Measurements from ENCODE around the gene RASSF3. TPM values are rescaled to one million over a fixed set of nuclear protein-coding genes. Genes with fewer than 3 reads are reported as not detected.

Gene RASSF3
- total and polyA plus RNA-seq, 12 donors = 21.7 to 75.8 (median 39.5) TPM

DNA sequence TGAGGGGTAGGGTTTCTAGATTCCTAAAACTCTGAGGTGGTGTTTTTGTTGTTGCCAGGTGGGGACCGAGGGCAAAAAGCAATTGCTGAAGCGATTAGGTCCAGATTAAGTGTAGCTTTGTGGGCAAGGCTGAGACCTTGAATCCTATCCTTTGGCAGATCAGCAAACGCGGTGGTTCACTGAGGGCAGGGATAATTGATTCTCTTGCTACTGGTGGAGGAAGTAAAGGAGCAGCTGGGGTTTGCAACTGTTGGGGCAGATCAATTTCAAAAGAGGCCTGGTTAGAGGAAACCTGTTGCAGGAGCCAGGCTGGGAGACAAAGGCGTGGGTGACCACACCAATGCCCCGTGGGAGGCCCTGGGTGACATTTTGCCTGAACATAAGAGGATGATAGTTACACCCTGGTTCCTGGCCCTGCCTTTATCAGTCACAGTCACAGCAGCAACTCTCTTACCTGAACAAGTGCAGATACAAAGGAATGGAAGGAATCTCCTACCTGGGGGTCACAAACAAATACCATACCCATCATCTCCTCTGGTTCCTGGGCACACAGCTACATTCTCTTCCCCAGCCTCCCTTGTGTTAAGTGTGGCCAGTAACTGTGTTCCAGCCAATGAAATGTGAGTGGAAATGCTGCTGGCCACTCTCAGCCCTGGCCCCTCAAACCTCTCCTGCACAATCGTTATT, 43.3 kb upstream of the RASSF3 start:
- 50 to 60% (median 53%) methylated on average over 7 of the region's 7 CpGs for WGBS, 4 donors
- Histone ChIP-seq H3K4me1 (replicated peaks in 1 of 2) (peaks cover 5 to 10% of the 10 kb centered on the region in 2 donors), H3K4me3 (no peak overlapping the region), H3K9me3 (replicated peaks in 1 of 3) (no peaks in the 10 kb centered on the region), H3K27ac (peak overlapping the region in 1 of 5 donors; percentile 36), H3K36me3 (replicated peaks in 1 of 2) (no peaks in the 10 kb centered on the region), H3K27me3 (no peaks in the 10 kb centered on the region)
- intact Hi-C loops (cut with DNase I) = no loop called here
- TF ChIP-seq POLR2A (IDR thresholded peaks at IDR 0.05) = no peak
- TF ChIP-seq, protein P1, sequence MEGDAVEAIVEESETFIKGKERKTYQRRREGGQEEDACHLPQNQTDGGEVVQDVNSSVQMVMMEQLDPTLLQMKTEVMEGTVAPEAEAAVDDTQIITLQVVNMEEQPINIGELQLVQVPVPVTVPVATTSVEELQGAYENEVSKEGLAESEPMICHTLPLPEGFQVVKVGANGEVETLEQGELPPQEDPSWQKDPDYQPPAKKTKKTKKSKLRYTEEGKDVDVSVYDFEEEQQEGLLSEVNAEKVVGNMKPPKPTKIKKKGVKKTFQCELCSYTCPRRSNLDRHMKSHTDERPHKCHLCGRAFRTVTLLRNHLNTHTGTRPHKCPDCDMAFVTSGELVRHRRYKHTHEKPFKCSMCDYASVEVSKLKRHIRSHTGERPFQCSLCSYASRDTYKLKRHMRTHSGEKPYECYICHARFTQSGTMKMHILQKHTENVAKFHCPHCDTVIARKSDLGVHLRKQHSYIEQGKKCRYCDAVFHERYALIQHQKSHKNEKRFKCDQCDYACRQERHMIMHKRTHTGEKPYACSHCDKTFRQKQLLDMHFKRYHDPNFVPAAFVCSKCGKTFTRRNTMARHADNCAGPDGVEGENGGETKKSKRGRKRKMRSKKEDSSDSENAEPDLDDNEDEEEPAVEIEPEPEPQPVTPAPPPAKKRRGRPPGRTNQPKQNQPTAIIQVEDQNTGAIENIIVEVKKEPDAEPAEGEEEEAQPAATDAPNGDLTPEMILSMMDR (IDR thresholded peaks at IDR 0.05) = no peak
- DNase-seq = peak in 4 of 7 donors; percentile 19 to 41 (median 28)

DNA sequence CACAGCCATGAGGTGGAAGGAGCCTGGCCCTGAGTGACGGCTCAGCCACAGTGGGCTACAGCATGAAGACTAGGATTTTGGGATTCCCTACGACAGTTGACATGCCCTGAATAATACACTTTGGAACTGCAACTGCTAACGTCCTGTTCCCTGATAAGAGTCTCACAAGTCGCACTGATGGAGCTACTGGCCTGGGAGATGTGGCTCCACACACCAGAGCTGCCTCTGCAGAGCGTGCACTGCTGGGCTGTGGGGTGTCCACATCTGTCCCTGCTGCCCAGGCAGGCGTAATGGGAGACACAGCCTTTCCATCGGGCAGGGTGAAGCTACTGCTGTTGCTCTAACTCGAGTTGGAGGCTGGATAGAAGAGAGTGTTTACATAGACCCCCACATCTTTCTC, 42.7 kb upstream of the RASSF3 start:
- Histone ChIP-seq H3K27ac (peak overlapping the region in 1 of 5 donors; percentile 36), H3K27me3 (no peaks in the 10 kb centered on the region), H3K9me3 (replicated peaks in 1 of 3) (no peaks in the 10 kb centered on the region), H3K4me1 (replicated peaks in 1 of 2) (peaks cover 5 to 10% of the 10 kb centered on the region in 2 donors), H3K4me3 (no peak overlapping the region), H3K36me3 (replicated peaks in 1 of 2) (no peaks in the 10 kb centered on the region)
- TF ChIP-seq, protein P1 (IDR thresholded peaks at IDR 0.05) = no peak
- TF ChIP-seq POLR2A (IDR thresholded peaks at IDR 0.05) = no peak
- 79 to 95% (median 88%) methylated on average over 4 to 8 of the region's 8 CpGs for WGBS, 4 donors
- intact Hi-C loops (cut with DNase I) = no loop called here
- DNase-seq = no peak

DNA sequence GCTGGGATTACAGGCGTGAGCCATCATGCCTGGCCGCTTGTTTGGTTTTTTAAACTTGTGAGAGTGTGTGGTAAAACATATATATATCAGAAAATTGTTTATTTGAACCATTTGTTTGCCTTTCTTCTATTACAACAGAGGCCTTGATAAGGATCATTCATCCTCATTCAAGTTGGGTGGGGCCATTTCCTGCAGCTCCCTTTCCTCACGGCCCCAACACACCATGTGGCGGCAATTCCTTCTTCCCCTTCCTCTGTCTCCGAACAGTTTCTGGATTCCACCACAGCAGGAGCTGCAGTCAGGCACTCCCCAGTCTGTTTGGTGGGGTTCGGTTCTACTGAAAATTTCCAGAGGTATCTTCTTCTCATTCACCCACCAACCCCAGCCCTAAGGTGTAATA, 42.0 kb upstream of the RASSF3 start:
- intact Hi-C loops (cut with DNase I) = no loop called here
- H3K27ac ChIP-seq = no peak overlapping the region
- no peak for TF ChIP-seq POLR2A (IDR thresholded peaks at IDR 0.05)
- TF ChIP-seq, protein P1 (IDR thresholded peaks at IDR 0.05) = no peak
- no peaks in the 10 kb centered on the region for H3K27me3 ChIP-seq
- H3K36me3 ChIP-seq (replicated peaks in 1 of 2) = no peaks in the 10 kb centered on the region
- no peak for DNase-seq
- no peaks in the 10 kb centered on the region for H3K9me3 ChIP-seq (replicated peaks in 1 of 3)
- 76 to 86% (median 81%) methylated on average over 6 of the region's 6 CpGs for WGBS, 4 donors
- no peak overlapping the region for H3K4me3 ChIP-seq
- peaks cover 5 to 10% of the 10 kb centered on the region in 2 donors for H3K4me1 ChIP-seq (replicated peaks in 1 of 2)

DNA sequence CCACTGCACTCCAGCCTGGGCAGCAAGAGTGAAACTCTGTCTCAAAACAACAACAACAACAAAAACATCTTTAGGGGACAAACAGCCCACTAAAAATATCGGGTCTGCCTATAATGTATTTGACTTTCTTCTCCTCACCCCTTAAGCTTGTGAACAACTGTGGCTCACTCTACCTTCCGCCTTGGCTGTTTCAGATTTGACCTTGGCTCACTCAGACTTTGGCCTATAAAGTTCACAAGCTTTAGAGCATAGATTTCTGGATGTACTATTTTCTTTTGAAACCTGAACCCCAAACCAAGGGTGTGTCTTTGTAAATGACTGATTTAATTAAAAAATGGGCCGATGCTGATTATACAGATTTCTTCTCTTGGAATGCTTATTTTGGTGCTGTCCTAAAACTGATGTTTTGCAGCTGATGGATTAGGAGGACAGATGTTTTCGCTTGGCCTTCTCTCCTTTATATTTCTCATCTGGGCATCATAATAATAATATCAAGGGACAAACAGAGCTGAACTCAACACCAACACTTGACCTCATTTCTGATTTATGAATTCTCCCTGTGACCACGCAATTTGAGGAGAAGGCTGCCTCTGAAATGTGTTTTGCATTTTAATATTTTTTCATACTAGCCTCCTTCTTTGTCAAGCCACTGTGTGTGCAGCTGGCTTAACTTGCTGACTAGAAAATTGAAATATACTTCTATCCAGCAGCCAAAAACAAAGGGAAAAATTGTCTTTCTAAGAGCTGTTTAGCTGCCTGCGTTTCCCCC, 40.2 kb upstream of the RASSF3 start:
- intact Hi-C loops (cut with DNase I) = no loop called here
- TF ChIP-seq, protein P1 (IDR thresholded peaks at IDR 0.05) = no peak
- TF ChIP-seq POLR2A (IDR thresholded peaks at IDR 0.05) = no peak
- peaks cover 5 to 10% of the 10 kb centered on the region in 2 donors for H3K4me1 ChIP-seq (replicated peaks in 1 of 2)
- H3K27me3 ChIP-seq = no peaks in the 10 kb centered on the region
- WGBS, 4 donors = 50 to 54% (median 51%) methylated on average over 6 of the region's 6 CpGs
- no peaks in the 10 kb centered on the region for H3K36me3 ChIP-seq (replicated peaks in 1 of 2)
- H3K9me3 ChIP-seq (replicated peaks in 1 of 3) = peaks cover 0 to 4% (median 0%) of the 10 kb centered on the region in 3 donors
- H3K27ac ChIP-seq = no peak overlapping the region
- DNase-seq = no peak
- H3K4me3 ChIP-seq = no peak overlapping the region

Data from adrenal gland (tissue), 12 donors.